ENCODE data around the gene SLCO2A1.
"Not testable (repeated sequence)": the region's sequence is repeated elsewhere in the genome, so short reads cannot be mapped to it uniquely, and the experiment has no call there.

Gene SLCO2A1

DNA sequence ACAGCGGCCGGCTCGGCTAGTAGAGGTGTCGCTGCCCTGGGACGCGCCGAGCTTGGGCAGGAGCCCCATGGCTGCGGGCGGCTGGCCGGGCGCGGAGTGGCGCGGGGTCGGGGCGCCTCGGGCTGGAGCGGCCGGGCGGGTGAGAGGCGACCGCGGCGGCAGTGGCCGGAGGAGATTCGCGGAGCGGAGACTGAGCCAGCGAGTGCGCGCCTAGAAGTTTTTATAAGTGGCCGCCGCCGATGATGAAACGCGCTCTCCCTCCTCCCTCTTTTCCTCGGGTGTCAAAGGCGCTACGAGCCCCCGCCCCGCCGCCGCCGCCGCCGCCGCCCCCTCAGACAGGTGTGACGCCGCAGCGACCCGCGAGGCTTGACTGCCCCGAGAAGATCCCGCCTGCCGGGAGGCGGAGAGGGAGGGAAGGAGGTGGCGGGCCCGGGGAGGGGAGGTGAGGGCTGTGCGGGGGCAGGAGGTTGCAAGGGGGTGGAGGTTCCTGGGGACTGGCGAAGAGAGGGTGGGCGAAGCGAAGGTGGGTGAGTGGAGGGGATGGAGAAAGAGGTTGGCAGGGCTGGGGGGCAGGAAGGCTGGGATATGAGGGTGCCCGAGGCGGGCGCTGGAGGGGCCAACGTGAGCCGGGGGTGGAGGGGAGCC is at the start of gene SLCO2A1:
TSS of gene SLCO2A1 (minus strand) at position 192 of the 645 bp plus-strand sequence. CDS start at position 69, 123 bp downstream.
- DNase-seq: no peak

GRCh38 chr3:134079111-134079547 is 49.4 kb upstream of the SLCO2A1 start:
- DNase-seq: no peak

DNA sequence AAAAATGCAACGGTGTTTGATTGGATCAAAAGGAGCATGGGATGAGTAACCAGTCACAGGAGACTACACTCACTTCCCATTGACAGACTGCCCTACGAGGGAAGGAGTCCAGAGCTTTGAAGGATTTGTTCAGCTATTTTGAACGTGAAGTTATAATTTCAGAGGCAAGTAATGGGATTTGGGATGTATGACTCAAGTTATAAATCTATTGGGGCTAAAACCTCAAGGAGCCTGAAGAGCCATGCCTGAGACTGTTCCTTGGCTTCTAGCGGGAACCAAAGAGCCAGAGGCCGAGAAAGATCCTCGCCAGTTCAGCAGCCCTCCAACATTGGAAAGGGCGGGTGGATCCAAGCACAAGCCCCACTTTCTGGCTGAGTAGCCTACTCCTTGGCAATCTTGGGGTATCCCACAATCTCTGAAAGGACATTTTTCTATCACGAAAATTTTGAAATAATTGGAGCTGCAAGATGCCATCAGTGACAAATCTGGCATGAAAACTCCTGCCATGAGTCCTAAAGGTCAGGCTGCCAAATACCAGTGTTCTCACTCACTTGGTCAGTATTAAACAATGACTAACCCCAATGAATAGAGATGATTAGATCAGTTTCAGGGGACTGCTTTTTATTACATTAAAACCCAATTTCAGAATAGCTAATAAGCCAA is 48.6 kb upstream of the SLCO2A1 start:
- no peak for DNase-seq

GRCh38 chr3:134077649-134078161 is 48.0 kb upstream of the SLCO2A1 start:
- DNase-seq: no peak

DNA sequence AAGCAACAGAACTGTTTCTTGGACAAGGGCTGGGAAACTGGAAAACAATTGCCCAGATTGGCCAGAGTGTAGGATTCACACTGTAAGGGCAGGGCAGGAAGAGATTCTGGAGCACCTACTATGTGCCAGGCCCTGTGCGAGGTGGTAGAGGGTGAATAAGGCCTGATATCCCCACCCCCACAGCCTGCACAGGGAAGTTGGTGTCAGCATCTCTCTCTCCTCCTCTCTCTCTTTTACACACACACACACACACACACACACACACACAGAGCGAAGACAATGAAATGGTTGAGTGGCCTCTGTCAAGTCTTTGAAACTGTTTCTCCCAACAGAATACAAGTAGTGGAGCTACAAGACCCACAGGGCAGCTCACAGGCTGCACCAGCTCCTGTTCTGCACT is 47.1 kb upstream of the SLCO2A1 start:
- DNase-seq: no peak

- no peak for DNase-seq
Observed at GRCh38 chr3:134075846-134076245, 46.1 kb upstream of the SLCO2A1 start.

DNA sequence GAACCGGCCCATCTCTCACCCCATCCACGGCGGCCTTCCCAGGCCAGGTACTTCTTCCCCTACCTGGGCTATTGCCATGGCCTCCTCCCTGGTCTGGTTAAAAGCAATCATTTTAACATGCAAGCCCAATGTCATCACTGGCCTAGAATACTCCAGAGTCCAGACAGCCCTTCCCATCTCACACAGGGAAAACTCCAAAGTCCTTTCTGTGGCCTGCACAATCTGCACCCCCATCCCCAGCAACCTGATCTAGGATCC is 45.8 kb upstream of the SLCO2A1 start:
- no peak for DNase-seq

GRCh38 chr3:134074790-134075567 is 45.3 kb upstream of the SLCO2A1 start:
- no peak for DNase-seq

GRCh38 chr3:134074001-134074789 is 44.5 kb upstream of the SLCO2A1 start:
- no peak for DNase-seq

DNA sequence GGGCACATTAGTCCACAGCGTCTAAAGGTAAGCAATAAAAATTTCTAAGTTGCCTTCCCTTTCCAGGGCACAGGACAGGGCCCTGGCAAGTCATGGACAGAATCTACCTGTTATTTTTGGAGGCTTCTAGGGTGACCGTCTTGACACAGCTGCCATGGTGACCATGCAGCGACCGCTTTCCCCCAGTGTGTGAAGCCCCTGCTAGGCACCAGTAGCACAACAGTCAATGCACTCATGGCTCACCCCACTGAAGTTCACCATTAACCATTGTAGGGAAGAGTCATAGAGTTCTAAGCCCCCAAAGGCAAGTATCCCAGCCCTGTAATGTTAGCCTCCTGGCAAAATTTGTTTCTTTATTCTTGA is 43.8 kb upstream of the SLCO2A1 start:
- DNase-seq: no peak

DNA sequence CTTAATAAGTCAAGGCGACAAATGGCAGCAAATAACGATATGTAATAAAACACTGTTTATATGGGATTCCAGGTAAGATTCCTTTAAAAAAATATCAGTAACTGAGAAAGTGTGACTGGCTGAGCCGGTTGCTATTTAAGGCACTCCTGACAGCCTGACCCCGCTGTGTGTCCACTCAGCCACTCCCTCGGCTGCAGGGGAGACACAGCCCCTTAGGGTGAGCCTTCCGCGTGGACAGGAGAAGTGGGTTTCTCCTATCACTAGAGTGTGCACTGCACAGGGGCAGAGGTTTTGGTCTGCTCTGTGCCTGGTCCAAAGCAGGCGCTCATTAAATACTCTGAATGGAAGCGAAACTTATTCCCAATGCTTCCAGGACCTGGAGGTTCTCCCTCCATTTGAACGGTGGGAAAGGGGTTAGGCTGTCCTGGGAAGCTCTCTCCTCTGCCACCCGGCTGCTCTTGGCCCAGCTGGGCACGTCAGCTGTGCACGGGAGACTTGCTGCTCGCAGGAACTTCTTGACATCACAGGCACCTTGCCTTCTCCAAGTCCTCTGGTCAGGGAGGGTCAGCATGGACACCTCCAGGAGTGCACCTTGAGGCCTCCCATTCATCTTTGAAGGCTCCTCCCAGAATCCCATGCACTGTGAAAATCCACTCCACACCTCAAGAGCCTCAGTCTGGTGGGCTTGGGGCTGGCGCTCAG is 43.3 kb upstream of the SLCO2A1 start:
- DNase-seq: no peak

DNA sequence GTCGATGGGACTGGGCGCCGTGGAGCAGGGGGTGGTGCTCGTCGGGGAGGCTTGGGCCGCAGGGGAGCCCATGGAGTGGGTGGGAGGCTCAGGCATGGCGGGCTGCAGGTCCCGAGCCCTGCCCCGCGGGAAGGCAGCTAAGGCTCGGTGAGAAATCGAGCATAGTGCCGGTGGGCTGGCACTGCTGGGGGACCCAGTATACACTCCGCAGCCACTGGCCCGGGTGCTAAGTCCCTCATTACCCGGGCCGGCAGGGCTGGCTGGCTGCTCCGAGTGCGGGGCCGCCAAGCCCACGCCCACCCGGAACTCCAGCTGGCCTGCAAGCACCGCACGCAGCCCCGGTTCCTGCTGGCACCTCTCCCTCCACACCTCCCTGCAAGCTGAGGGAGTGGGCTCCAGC is 40.6 kb upstream of the SLCO2A1 start:
- not testable (repeated sequence) for DNase-seq

GRCh38 chr3:134068429-134068828 is 38.7 kb upstream of the SLCO2A1 start:
- DNase-seq: no peak

DNA sequence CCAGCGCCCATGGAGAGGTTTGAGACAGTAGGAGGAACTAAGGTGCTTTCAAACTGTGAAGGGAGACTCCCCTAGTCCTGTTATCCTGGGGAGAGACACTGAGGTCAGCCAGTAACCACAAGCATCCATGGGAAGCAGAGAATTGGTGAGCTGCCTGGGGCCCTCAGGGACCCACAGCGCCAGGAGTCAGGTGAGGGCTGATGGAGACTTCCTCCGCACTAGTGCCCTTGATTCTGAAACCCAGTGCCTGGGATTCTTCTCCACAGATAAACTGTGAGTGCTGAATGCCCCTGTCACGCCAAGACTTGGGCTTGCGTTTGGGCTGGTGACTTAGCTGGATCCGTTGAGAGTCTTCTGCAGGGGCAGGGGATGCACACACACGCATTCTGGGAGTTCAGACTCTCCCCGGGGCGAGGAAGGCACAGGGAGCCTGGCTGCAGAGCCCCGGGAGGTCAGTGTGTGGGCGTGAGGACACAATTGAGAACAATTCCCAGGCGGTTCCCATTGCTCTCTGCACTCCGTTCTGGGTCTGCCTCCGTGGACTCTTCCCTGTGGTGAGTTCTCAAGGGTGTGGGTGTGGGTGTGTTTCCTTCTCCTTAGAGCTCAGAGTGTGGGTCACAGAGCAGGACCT is 37.9 kb upstream of the SLCO2A1 start:
- DNase-seq: no peak

DNA sequence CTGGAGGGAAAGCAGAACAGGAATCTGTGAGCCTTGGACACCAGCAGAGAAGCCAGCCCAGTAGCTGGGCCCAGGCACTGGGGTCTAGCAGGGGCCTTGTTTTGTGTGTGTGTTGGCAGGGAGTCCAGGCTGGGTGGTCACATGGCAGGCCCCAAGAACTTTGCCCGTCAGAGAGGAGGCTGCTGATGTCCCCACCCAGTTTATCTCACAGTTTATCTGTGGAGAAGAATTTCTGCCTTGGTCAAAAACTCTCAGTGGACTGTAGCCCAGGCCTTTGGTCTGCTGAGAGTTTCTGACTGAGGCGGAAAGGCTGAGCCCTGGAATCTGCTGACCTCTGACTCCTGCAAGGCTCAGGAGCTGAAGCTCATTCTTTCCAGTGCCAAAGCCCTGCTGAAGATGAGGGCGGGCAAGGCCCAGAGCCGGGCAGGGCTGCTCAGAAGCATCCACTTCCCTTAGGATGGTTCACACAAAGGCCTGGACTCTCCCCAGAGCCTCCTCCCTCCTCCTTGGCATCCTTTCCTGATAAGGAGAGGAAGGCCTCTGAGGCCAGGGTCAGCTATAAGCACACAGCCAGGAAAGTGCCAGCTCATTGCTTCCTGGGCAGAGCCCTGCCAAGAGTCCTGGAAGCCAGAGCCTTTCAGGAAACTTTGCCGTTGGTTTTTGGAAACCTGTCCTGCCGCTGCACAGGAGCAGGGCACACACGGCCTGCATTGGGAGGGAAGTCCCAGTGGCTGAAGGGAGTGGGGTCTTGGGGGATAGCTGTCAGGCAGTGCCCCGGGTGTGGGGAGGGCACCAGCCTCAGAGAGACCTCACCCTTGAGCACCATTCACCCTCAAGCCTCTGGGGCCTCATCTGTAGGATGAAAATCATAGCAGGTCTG is 37.2 kb upstream of the SLCO2A1 start:
- no peak for DNase-seq

GRCh38 chr3:134066158-134066541 is 36.4 kb upstream of the SLCO2A1 start:
- no peak for DNase-seq

DNA sequence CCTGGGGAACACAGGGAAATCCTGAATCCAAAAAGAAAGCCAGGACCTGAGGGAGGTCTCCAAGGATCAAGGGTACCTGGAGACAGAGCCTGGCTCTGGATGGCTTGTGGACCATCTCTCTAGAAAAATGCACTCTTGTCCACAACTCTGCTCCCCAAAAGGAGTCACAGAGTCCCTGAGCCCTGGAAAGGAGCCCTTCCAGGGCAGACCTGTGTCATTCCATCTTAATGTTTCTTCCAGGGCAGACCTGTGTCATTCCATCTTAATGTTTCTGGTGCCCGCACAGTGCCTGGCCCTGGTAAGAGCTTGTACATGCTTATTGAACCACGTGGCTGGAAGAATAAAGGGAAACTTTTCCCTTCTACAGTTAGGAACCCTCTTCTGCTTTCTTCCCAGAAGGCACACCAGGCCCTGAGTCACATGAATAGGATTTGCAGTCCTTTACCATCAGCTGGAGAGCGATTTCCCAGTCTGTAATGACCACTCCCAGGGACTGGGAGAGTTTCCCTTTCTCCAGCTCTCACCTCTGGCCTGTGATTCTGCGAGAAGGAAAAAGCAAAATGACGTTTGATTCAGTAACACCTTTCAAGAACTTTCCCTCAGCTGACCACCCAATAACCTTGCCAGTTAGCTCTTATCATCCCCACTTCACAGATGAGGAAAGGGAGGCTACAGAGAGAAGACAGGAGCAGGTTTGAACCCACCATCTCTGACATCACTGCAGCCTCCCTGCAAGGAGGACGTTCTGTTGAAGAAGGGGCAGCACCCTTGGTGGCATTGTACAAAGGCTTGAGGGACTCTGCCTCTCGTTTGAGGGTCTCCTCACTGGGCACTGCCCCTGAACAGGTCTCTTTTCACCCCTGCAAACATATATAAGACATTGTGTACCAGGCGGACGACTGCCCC is 35.8 kb upstream of the SLCO2A1 start:
- no peak for DNase-seq

GRCh38 chr3:134064081-134064480 is 34.4 kb upstream of the SLCO2A1 start:
- no peak for DNase-seq

- DNase-seq: no peak
Observed at GRCh38 chr3:134061401-134061800, 31.7 kb upstream of the SLCO2A1 start.
